Natural killer cell (primary cell): ENCODE measurements around the gene PARD3B. TPM values are rescaled to one million over a fixed set of nuclear protein-coding genes. Genes with fewer than 3 reads are reported as not detected.

Experiments
- ATAC-seq, 3 donors: fragments of 150-1000 bp in 2 of 3; fragments of 200-7000 bp in 1 of 3; cut with Tn5 transposase; 1 replicate in 1 of 3; 2 replicates in 2 of 3; pipeline ENCODE4 v1.10.0; 2021; ENCODE audit warnings: mild to moderate bottlenecking in 2 of 3, moderate library complexity in 2 of 3
- DNase-seq, 2 donors: peaks; one replicate each; pipeline versions ENCODE4 v3.0.0 to v3.0.0-alpha.2; 2013 to 2021; ENCODE audit warnings: mixed read lengths in 1 of 2
- H3K27ac ChIP-seq: one replicate; pipeline ENCODE4 v1.5.1; 2013; ENCODE audit warnings: mild to moderate bottlenecking, low read length
- H3K27me3 ChIP-seq: one replicate; pipeline ENCODE4 v1.6.1; 2013; ENCODE audit warnings: low read length; ENCODE audit not compliant: control insufficient read depth, insufficient read depth
- H3K36me3 ChIP-seq: one replicate; pipeline ENCODE4 v1.6.1; 2013; ENCODE audit warnings: low read length; ENCODE audit not compliant: control insufficient read depth, insufficient read depth
- H3K4me1 ChIP-seq: one replicate; pipeline ENCODE4 v1.6.1; 2013; ENCODE audit warnings: low read length; ENCODE audit not compliant: control insufficient read depth, insufficient read depth
- H3K4me3 ChIP-seq: one replicate; pipeline ENCODE4 v1.5.1; 2013; ENCODE audit warnings: low read length
- H3K9me3 ChIP-seq: one replicate; pipeline ENCODE4 v1.6.1; 2013; ENCODE audit warnings: low read length; ENCODE audit not compliant: control insufficient read depth, insufficient read depth
- H3K27ac Mint-ChIP-seq, 2 donors: one replicate each; pipeline ENCODE4 v1.8.0; 2022; ENCODE audit warnings: mild to moderate bottlenecking in 2 of 2, mixed read lengths in 2 of 2, moderate library complexity in 1 of 2
- H3K27me3 Mint-ChIP-seq, 2 donors: one replicate each; pipeline ENCODE4 v1.8.0; 2022; ENCODE audit warnings: low read depth in 2 of 2, mixed read lengths in 2 of 2
- H3K36me3 Mint-ChIP-seq: one replicate; pipeline ENCODE4 v1.8.0; 2022; ENCODE audit warnings: mixed read lengths
- H3K4me1 Mint-ChIP-seq, 2 donors: one replicate each; pipeline ENCODE4 v1.8.0; 2022; ENCODE audit warnings: mixed read lengths in 2 of 2
- H3K4me3 Mint-ChIP-seq: one replicate; pipeline ENCODE4 v1.8.0; 2022; ENCODE audit warnings: mild to moderate bottlenecking, moderate library complexity, mixed read lengths
- H3K9me3 Mint-ChIP-seq, 2 donors: one replicate each; pipeline ENCODE4 v1.8.0; 2022; ENCODE audit warnings: mixed read lengths in 2 of 2
- WGBS: methylation state at CpG from one replicate; pipeline ENCODE4 v1.1.7; 2013; ENCODE audit warnings: missing lambda C conversion rate; ENCODE audit not compliant: insufficient coverage; 5-methylcytosine and 5-hydroxymethylcytosine counted together
- intact Hi-C: fragments of 100-400 bp; cut with micrococcal nuclease; formaldehyde crosslinking; loops from one replicate; pipeline ENCODE4 v1.14.2; 2022
- total RNA-seq, 4 donors: library from RNA; stranded (reverse); fragments of 120-200 nt in 1 of 4; gene quantifications; one replicate each; pipeline versions ENCODE4 v1.2.3 to v1.2.4, GENCODE V29; 2013 to 2022
- TF ChIP-seq, protein P1 (sequence below): fragments of 200-600 bp; IDR thresholded peaks from one replicate; pipeline ENCODE4 v1.8.0; 2022; ENCODE audit warnings: antibody characterized with exemption

The PARD3B gene
- total RNA-seq, 3 donors from 2014 or later (not counting 1 experiment from before 2014, with no cell fraction given), result 0.13 to 0.45 TPM; not detected in 1

- no peak overlapping the region for H3K27ac Mint-ChIP-seq
- Histone ChIP-seq H3K4me1 (no peaks in the 10 kb centered on the region), H3K27ac (no peak overlapping the region), H3K27me3 (no peaks in the 10 kb centered on the region), H3K36me3 (no peaks in the 10 kb centered on the region), H3K4me3 (no peak overlapping the region), H3K9me3 (no peaks in the 10 kb centered on the region)
- no peak for ATAC-seq
- 0% methylated on average over 1 of the region's 1 CpG for WGBS
- intact Hi-C loops, result no loop called here
- no peaks in the 10 kb centered on the region for H3K9me3 Mint-ChIP-seq
- no peak overlapping the region for H3K4me3 Mint-ChIP-seq
- TF ChIP-seq, protein P1, sequence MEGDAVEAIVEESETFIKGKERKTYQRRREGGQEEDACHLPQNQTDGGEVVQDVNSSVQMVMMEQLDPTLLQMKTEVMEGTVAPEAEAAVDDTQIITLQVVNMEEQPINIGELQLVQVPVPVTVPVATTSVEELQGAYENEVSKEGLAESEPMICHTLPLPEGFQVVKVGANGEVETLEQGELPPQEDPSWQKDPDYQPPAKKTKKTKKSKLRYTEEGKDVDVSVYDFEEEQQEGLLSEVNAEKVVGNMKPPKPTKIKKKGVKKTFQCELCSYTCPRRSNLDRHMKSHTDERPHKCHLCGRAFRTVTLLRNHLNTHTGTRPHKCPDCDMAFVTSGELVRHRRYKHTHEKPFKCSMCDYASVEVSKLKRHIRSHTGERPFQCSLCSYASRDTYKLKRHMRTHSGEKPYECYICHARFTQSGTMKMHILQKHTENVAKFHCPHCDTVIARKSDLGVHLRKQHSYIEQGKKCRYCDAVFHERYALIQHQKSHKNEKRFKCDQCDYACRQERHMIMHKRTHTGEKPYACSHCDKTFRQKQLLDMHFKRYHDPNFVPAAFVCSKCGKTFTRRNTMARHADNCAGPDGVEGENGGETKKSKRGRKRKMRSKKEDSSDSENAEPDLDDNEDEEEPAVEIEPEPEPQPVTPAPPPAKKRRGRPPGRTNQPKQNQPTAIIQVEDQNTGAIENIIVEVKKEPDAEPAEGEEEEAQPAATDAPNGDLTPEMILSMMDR, result no peak
- DNase-seq, result no peak
- no peaks in the 10 kb centered on the region for H3K36me3 Mint-ChIP-seq
- H3K4me1 Mint-ChIP-seq, result no peaks in the 10 kb centered on the region
- H3K27me3 Mint-ChIP-seq, result peaks cover 0 to 2% of the 10 kb centered on the region in 2 donors
These were observed 1106.4 kb downstream of the PARD3B start for GRCh38 chr2:205651719-205652118.

- Mint-ChIP-seq H3K4me1 (peaks cover 0 to 1% of the 10 kb centered on the region in 2 donors), H3K27me3 (peaks cover 0 to 2% of the 10 kb centered on the region in 2 donors), H3K27ac (no peak overlapping the region), H3K9me3 (no peaks in the 10 kb centered on the region), H3K4me3 (no peak overlapping the region), H3K36me3 (no peaks in the 10 kb centered on the region)
- Histone ChIP-seq H3K9me3 (no peaks in the 10 kb centered on the region), H3K27ac (no peak overlapping the region), H3K4me1 (no peaks in the 10 kb centered on the region), H3K27me3 (no peaks in the 10 kb centered on the region), H3K4me3 (no peak overlapping the region), H3K36me3 (no peaks in the 10 kb centered on the region)
- intact Hi-C loops, result no loop called here
- TF ChIP-seq, protein P1, result no peak
- WGBS, result 88% methylated on average over 10 of the region's 10 CpGs
- ATAC-seq, result no peak
- no peak for DNase-seq
These were observed 1109.8 kb downstream of the PARD3B start for GRCh38 chr2:205654878-205655605.

- no peaks in the 10 kb centered on the region for H3K4me1 ChIP-seq
- ATAC-seq (no peak), DNase-seq (no peak)
- H3K27me3 ChIP-seq, result no peaks in the 10 kb centered on the region
- H3K27me3 Mint-ChIP-seq, result peaks cover 0 to 2% of the 10 kb centered on the region in 2 donors
- H3K9me3 ChIP-seq, result no peaks in the 10 kb centered on the region
- TF ChIP-seq, protein P1, result no peak
- no peak overlapping the region for H3K4me3 ChIP-seq
- peaks cover 8 to 10% of the 10 kb centered on the region in 2 donors for H3K4me1 Mint-ChIP-seq
- 83% methylated on average over 6 of the region's 6 CpGs for WGBS
- H3K27ac ChIP-seq, result no peak overlapping the region
- H3K36me3 Mint-ChIP-seq, result no peaks in the 10 kb centered on the region
- H3K27ac Mint-ChIP-seq, result no peak overlapping the region
- H3K36me3 ChIP-seq, result no peaks in the 10 kb centered on the region
- intact Hi-C loops, result no loop called here
- no peak overlapping the region for H3K4me3 Mint-ChIP-seq
- no peaks in the 10 kb centered on the region for H3K9me3 Mint-ChIP-seq
These were observed 1110.6 kb downstream of the PARD3B start for GRCh38 chr2:205655779-205656456.
